ENCODE measurements around the gene CIROP.
A peak's percentile ranks its signal among the peaks of the same experiment; 100 is the strongest.

The CIROP gene

GRCh38 chr14:23137192-23137812, 32.5 kb upstream of the CIROP start:
- Histone ChIP-seq H3K27me3 (ENCODE audit: control insufficient read depth in 3 of 3, insufficient read depth in 3 of 3, low read depth in 1 of 3, low read length in 3 of 3) (no peaks in the 10 kb centered on the region), H3K4me1 (ENCODE audit: control insufficient read depth in 2 of 2, insufficient read depth in 1 of 2, low read depth in 1 of 2, low read length in 2 of 2) (no peaks in the 10 kb centered on the region), H3K9me3 (replicated peaks in 1 of 2; ENCODE audit: control insufficient read depth in 2 of 2, insufficient read depth in 1 of 2, low read depth in 1 of 2, low read length in 2 of 2) (no peaks in the 10 kb centered on the region), H2BK12ac (ENCODE audit: low read length) (peak overlapping the region; percentile 58), H3K4ac (ENCODE audit: low read length) (no peak overlapping the region), H3K14ac (ENCODE audit: low read length) (peak overlapping the region; percentile 82), H2BK120ac (ENCODE audit: low read depth, low read length) (no peak overlapping the region), H3K36me3 (replicated peaks in 1 of 2; ENCODE audit: control insufficient read depth in 2 of 2, insufficient read depth in 2 of 2, low read length in 2 of 2) (peaks cover 0 to 23% of the 10 kb centered on the region in 2 donors), H2BK15ac (ENCODE audit: low read length) (no peak overlapping the region), H4K8ac (ENCODE audit: low read depth, low read length) (no peak overlapping the region), H2BK5ac (ENCODE audit: low read length) (no peak overlapping the region), H3K79me1 (ENCODE audit: low read depth, low read length) (no peaks in the 10 kb centered on the region), H3K23ac (ENCODE audit: low read depth, low read length, poor library complexity) (peak overlapping the region; percentile 25), H3K18ac (ENCODE audit: low read length) (peak overlapping the region; percentile 35), H2AK5ac (ENCODE audit: low read depth, low read length) (no peak overlapping the region), H4K91ac (ENCODE audit: low read depth, low read length, poor library complexity) (peak overlapping the region; percentile 53), H3K4me3 (ENCODE audit: low read length in 2 of 2) (peak overlapping the region in 1 of 2 donors; percentile 25), H2AFZ (ENCODE audit: low read length) (no peak overlapping the region), H3K27ac (replicated peaks; ENCODE audit: low read length) (no peak overlapping the region), H3K9ac (ENCODE audit: low read depth, low read length, poor library complexity) (no peak overlapping the region), H3K4me2 (ENCODE audit: insufficient read depth, low read length, poor library complexity, severe bottlenecking) (no peak overlapping the region)
- no peak for DNase-seq (ENCODE audit: low spot score)
- WGBS, 2 donors (ENCODE audit: extremely low coverage in 2 of 2, insufficient read length in 2 of 2, insufficient replicate concordance in 1 of 2) = no CpG with 5 or more reads among the region's 11 CpGs

DNA sequence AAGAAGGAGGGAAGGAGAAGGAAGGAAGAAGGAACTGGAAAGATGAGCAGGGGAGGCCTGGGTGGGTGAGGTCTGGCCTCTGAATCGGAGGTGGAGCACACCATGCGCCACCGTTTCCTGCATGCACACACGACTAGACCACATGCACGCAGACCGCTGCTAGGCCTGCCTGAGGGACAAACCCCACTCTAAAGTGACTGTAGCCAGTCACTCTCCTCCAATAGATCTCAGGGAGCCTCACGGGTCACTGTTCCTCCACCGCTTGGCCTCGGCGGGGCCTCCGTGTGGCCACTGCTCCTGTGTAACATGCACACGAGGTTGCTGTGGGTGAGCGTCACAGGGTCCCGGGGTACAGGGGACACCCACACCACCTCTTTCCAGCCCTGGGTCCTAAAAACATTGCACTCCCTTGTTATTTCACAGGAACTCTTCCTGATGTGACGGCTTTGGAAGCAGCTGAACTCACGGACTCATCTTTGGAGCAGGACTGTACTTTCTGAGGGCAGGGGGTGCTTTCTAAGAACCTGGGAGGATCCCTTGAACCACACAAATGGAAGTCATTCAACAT, 31.9 kb upstream of the CIROP start:
- no peak for DNase-seq (ENCODE audit: low spot score)
- no peak overlapping the region for H3K4ac ChIP-seq (ENCODE audit: low read length)
- H3K27ac ChIP-seq (replicated peaks; ENCODE audit: low read length) = no peak overlapping the region
- H3K79me1 ChIP-seq (ENCODE audit: low read depth, low read length) = no peaks in the 10 kb centered on the region
- no CpG with 5 or more reads among the region's 16 CpGs for WGBS, 2 donors (ENCODE audit: extremely low coverage in 2 of 2, insufficient read length in 2 of 2, insufficient replicate concordance in 1 of 2)
- peak overlapping the region; percentile 65 for H4K8ac ChIP-seq (ENCODE audit: low read depth, low read length)
- no peak overlapping the region for H2AK5ac ChIP-seq (ENCODE audit: low read depth, low read length)
- H3K4me1 ChIP-seq (ENCODE audit: control insufficient read depth in 2 of 2, insufficient read depth in 1 of 2, low read depth in 1 of 2, low read length in 2 of 2) = no peaks in the 10 kb centered on the region
- peak overlapping the region; percentile 37 for H3K9ac ChIP-seq (ENCODE audit: low read depth, low read length, poor library complexity)
- H3K36me3 ChIP-seq (replicated peaks in 1 of 2; ENCODE audit: control insufficient read depth in 2 of 2, insufficient read depth in 2 of 2, low read length in 2 of 2) = peaks cover 0 to 23% of the 10 kb centered on the region in 2 donors
- H2BK120ac ChIP-seq (ENCODE audit: low read depth, low read length) = no peak overlapping the region
- no peaks in the 10 kb centered on the region for H3K9me3 ChIP-seq (replicated peaks in 1 of 2; ENCODE audit: control insufficient read depth in 2 of 2, insufficient read depth in 1 of 2, low read depth in 1 of 2, low read length in 2 of 2)
- H3K23ac ChIP-seq (ENCODE audit: low read depth, low read length, poor library complexity) = peak overlapping the region; percentile 75
- no peak overlapping the region for H3K14ac ChIP-seq (ENCODE audit: low read length)
- no peak overlapping the region for H4K91ac ChIP-seq (ENCODE audit: low read depth, low read length, poor library complexity)
- H3K18ac ChIP-seq (ENCODE audit: low read length) = peak overlapping the region; percentile 27
- no peak overlapping the region for H3K4me3 ChIP-seq (ENCODE audit: low read length in 2 of 2)
- no peak overlapping the region for H2AFZ ChIP-seq (ENCODE audit: low read length)
- no peak overlapping the region for H2BK12ac ChIP-seq (ENCODE audit: low read length)
- H2BK5ac ChIP-seq (ENCODE audit: low read length) = no peak overlapping the region
- H2BK15ac ChIP-seq (ENCODE audit: low read length) = no peak overlapping the region
- no peaks in the 10 kb centered on the region for H3K27me3 ChIP-seq (ENCODE audit: control insufficient read depth in 3 of 3, insufficient read depth in 3 of 3, low read depth in 1 of 3, low read length in 3 of 3)
- H3K4me2 ChIP-seq (ENCODE audit: insufficient read depth, low read length, poor library complexity, severe bottlenecking) = no peak overlapping the region

GRCh38 chr14:23132970-23133369, 28.2 kb upstream of the CIROP start:
- Histone ChIP-seq H2BK15ac (ENCODE audit: low read length) (no peak overlapping the region), H2BK12ac (ENCODE audit: low read length) (no peak overlapping the region), H3K9ac (ENCODE audit: low read depth, low read length, poor library complexity) (no peak overlapping the region), H3K4ac (ENCODE audit: low read length) (no peak overlapping the region), H3K4me3 (ENCODE audit: low read length in 2 of 2) (no peak overlapping the region), H2AK5ac (ENCODE audit: low read depth, low read length) (no peak overlapping the region), H2BK5ac (ENCODE audit: low read length) (no peak overlapping the region), H3K4me1 (ENCODE audit: control insufficient read depth in 2 of 2, insufficient read depth in 1 of 2, low read depth in 1 of 2, low read length in 2 of 2) (no peaks in the 10 kb centered on the region), H4K91ac (ENCODE audit: low read depth, low read length, poor library complexity) (no peak overlapping the region), H2BK120ac (ENCODE audit: low read depth, low read length) (no peak overlapping the region), H3K36me3 (replicated peaks in 1 of 2; ENCODE audit: control insufficient read depth in 2 of 2, insufficient read depth in 2 of 2, low read length in 2 of 2) (peaks cover 0 to 19% of the 10 kb centered on the region in 2 donors), H3K27me3 (ENCODE audit: control insufficient read depth in 3 of 3, insufficient read depth in 3 of 3, low read depth in 1 of 3, low read length in 3 of 3) (no peaks in the 10 kb centered on the region), H3K18ac (ENCODE audit: low read length) (no peak overlapping the region), H3K79me1 (ENCODE audit: low read depth, low read length) (no peaks in the 10 kb centered on the region), H3K23ac (ENCODE audit: low read depth, low read length, poor library complexity) (no peak overlapping the region), H3K14ac (ENCODE audit: low read length) (no peak overlapping the region), H3K4me2 (ENCODE audit: insufficient read depth, low read length, poor library complexity, severe bottlenecking) (no peak overlapping the region), H4K8ac (ENCODE audit: low read depth, low read length) (no peak overlapping the region), H2AFZ (ENCODE audit: low read length) (no peak overlapping the region), H3K27ac (replicated peaks; ENCODE audit: low read length) (no peak overlapping the region), H3K9me3 (replicated peaks in 1 of 2; ENCODE audit: control insufficient read depth in 2 of 2, insufficient read depth in 1 of 2, low read depth in 1 of 2, low read length in 2 of 2) (peaks cover 0 to under 1% of the 10 kb centered on the region in 2 donors)
- no peak for DNase-seq (ENCODE audit: low spot score)
- WGBS, 2 donors (ENCODE audit: extremely low coverage in 2 of 2, insufficient read length in 2 of 2, insufficient replicate concordance in 1 of 2) = no CpG with 5 or more reads among the region's 8 CpGs

- Histone ChIP-seq H2BK12ac (ENCODE audit: low read length) (no peak overlapping the region), H3K4me2 (ENCODE audit: insufficient read depth, low read length, poor library complexity, severe bottlenecking) (no peak overlapping the region), H4K91ac (ENCODE audit: low read depth, low read length, poor library complexity) (no peak overlapping the region), H3K9me3 (replicated peaks in 1 of 2; ENCODE audit: control insufficient read depth in 2 of 2, insufficient read depth in 1 of 2, low read depth in 1 of 2, low read length in 2 of 2) (peaks cover 0 to 2% of the 10 kb centered on the region in 2 donors), H3K79me1 (ENCODE audit: low read depth, low read length) (no peaks in the 10 kb centered on the region), H3K4me1 (ENCODE audit: control insufficient read depth in 2 of 2, insufficient read depth in 1 of 2, low read depth in 1 of 2, low read length in 2 of 2) (no peaks in the 10 kb centered on the region), H2BK120ac (ENCODE audit: low read depth, low read length) (no peak overlapping the region), H3K27ac (replicated peaks; ENCODE audit: low read length) (no peak overlapping the region), H3K4me3 (ENCODE audit: low read length in 2 of 2) (no peak overlapping the region), H3K4ac (ENCODE audit: low read length) (no peak overlapping the region), H4K8ac (ENCODE audit: low read depth, low read length) (no peak overlapping the region), H3K18ac (ENCODE audit: low read length) (no peak overlapping the region), H3K9ac (ENCODE audit: low read depth, low read length, poor library complexity) (no peak overlapping the region), H3K14ac (ENCODE audit: low read length) (peak overlapping the region; percentile 12), H2AFZ (ENCODE audit: low read length) (no peak overlapping the region), H2AK5ac (ENCODE audit: low read depth, low read length) (no peak overlapping the region), H2BK5ac (ENCODE audit: low read length) (no peak overlapping the region), H3K23ac (ENCODE audit: low read depth, low read length, poor library complexity) (no peak overlapping the region), H3K27me3 (ENCODE audit: control insufficient read depth in 3 of 3, insufficient read depth in 3 of 3, low read depth in 1 of 3, low read length in 3 of 3) (no peaks in the 10 kb centered on the region), H3K36me3 (replicated peaks in 1 of 2; ENCODE audit: control insufficient read depth in 2 of 2, insufficient read depth in 2 of 2, low read length in 2 of 2) (peaks cover 0 to 15% of the 10 kb centered on the region in 2 donors), H2BK15ac (ENCODE audit: low read length) (no peak overlapping the region)
- WGBS, 2 donors (ENCODE audit: extremely low coverage in 2 of 2, insufficient read length in 2 of 2, insufficient replicate concordance in 1 of 2) = no CpG with 5 or more reads among the region's 5 CpGs
- DNase-seq (ENCODE audit: low spot score) = no peak
Observed at GRCh38 chr14:23131482-23131881, 26.7 kb upstream of the CIROP start.
